B cell (primary cell): ENCODE data around the gene HERPUD1. TPM values are rescaled to one million over a fixed set of nuclear protein-coding genes. Genes with fewer than 3 reads are reported as not detected.

Experiments
- ATAC-seq: fragments of 200-7000 bp; cut with Tn5 transposase; one replicate; pipeline ENCODE4 v1.10.0; 2021; ENCODE audit warnings: low read depth, mild to moderate bottlenecking, moderate number of reproducible peaks, moderate library complexity
- CTCF ChIA-PET: fragments of 350-600 bp; sonication (Branson Sonifier 250); formaldehyde crosslinking; loops from one replicate; lab custom pipeline; 2021; ENCODE audit warnings: antibody characterized with exemption, inconsistent platforms; lab: Charles Lee
- POLR2A ChIA-PET: fragments of 350-600 bp; sonication (Branson Sonifier 250); formaldehyde crosslinking; loops from one replicate; lab custom pipeline; 2021; ENCODE audit warnings: antibody characterized with exemption; lab: Charles Lee
- DNase-seq: peaks from one replicate; pipeline ENCODE4 v3.0.0; 2013
- H2AFZ ChIP-seq: 2 replicates; pipeline ENCODE4 v1.6.1; 2012; ENCODE audit warnings: mild to moderate bottlenecking, low read depth, low read length; ENCODE audit not compliant: insufficient read depth, poor library complexity, severe bottlenecking
- H3K27ac ChIP-seq, 2 donors: 1 replicate in 1 of 2; 2 replicates in 1 of 2; pipeline ENCODE4 v1.5.1; 2012 to 2013; ENCODE audit warnings: low read length in 2 of 2, mild to moderate bottlenecking in 2 of 2, moderate library complexity in 1 of 2
- H3K27me3 ChIP-seq, 4 experiments: fragments of 200-600 bp in 1 of 4; sonication (generic) in 1 of 4; replicated peaks in 1 of 4; 1 replicate in 2 of 4; 2 replicates in 2 of 4; pipeline versions ENCODE4 v1.6.1 to v1.7.0; 2013 to 2016; ENCODE audit warnings: low read length in 3 of 4, mild to moderate bottlenecking in 2 of 4, mixed read lengths in 1 of 4, moderate library complexity in 1 of 4; ENCODE audit not compliant: insufficient read depth in 4 of 4, control insufficient read depth in 3 of 4; ENCODE audit errors: control extremely low read depth in 1 of 4
- H3K36me3 ChIP-seq, 2 experiments: replicated peaks in 1 of 2; 1 replicate in 1 of 2; 2 replicates in 1 of 2; pipeline versions ENCODE4 v1.6.1 to v1.7.1; 2013; ENCODE audit warnings: low read length in 1 of 2; ENCODE audit not compliant: insufficient read depth in 2 of 2, control insufficient read depth in 1 of 2; ENCODE audit errors: control extremely low read depth in 1 of 2, extremely low read depth in 1 of 2
- H3K4me1 ChIP-seq, 2 donors: fragments of 200-600 bp in 1 of 2; sonication (generic) in 1 of 2; 1 replicate in 1 of 2; 2 replicates in 1 of 2; pipeline versions ENCODE4 v1.5.1 to v1.6.1; 2013 to 2017; ENCODE audit warnings: low read length in 2 of 2; ENCODE audit not compliant: control insufficient read depth in 2 of 2, insufficient read depth in 2 of 2
- H3K4me2 ChIP-seq: replicated peaks from 2 replicates; pipeline ENCODE3; 2012; ENCODE audit warnings: mild to moderate bottlenecking, low read depth, low read length; ENCODE audit not compliant: poor library complexity, severe bottlenecking
- H3K4me3 ChIP-seq, 5 experiments: fragments of 200-600 bp in 1 of 5; sonication (generic) in 1 of 5; 1 replicate in 3 of 5; 2 replicates in 2 of 5; pipeline versions ENCODE4 v1.5.1 to v1.7.0; 2011 to 2016; ENCODE audit warnings: low read length in 4 of 5, mild to moderate bottlenecking in 4 of 5, low read depth in 2 of 5, control low read depth in 1 of 5, moderate library complexity in 1 of 5; ENCODE audit not compliant: insufficient read depth in 1 of 5; ENCODE audit errors: control extremely low read depth in 1 of 5, extremely low read depth in 1 of 5
- H3K79me2 ChIP-seq: fragments of 200-600 bp; sonication (generic); one replicate; pipeline ENCODE4 v1.6.0; 2016; ENCODE audit warnings: low read length; ENCODE audit not compliant: control insufficient read depth, insufficient read depth
- H3K9ac ChIP-seq: fragments of 200-600 bp; sonication (generic); 2 replicates; pipeline ENCODE4 v1.6.1; 2017; ENCODE audit warnings: mild to moderate bottlenecking, low read length, moderate library complexity
- H3K9me3 ChIP-seq, 3 donors: one replicate each; pipeline versions ENCODE4 v1.6.1 to v1.7.1; 2013; ENCODE audit warnings: low read length in 2 of 3; ENCODE audit not compliant: control insufficient read depth in 2 of 3, insufficient read depth in 1 of 3; ENCODE audit errors: control extremely low read depth in 1 of 3
- H4K20me1 ChIP-seq: 2 replicates; pipeline ENCODE4 v1.6.0; 2012; ENCODE audit warnings: mild to moderate bottlenecking, low read length; ENCODE audit not compliant: insufficient read depth, control insufficient read depth, poor library complexity, severe bottlenecking
- H3K27ac Mint-ChIP-seq: one replicate; pipeline ENCODE4 v1.8.0; 2021; ENCODE audit warnings: mixed read lengths
- H3K27me3 Mint-ChIP-seq: one replicate; pipeline ENCODE4 v1.8.0; 2021; ENCODE audit warnings: mixed read lengths
- H3K4me1 Mint-ChIP-seq: one replicate; pipeline ENCODE4 v1.8.0; 2021; ENCODE audit warnings: mixed read lengths
- H3K4me3 Mint-ChIP-seq: one replicate; pipeline ENCODE4 v1.8.0; 2021; ENCODE audit warnings: mixed read lengths
- H3K9me3 Mint-ChIP-seq: one replicate; pipeline ENCODE4 v1.8.0; 2022; ENCODE audit warnings: mixed read lengths; ENCODE audit not compliant: insufficient read depth
- EZH2 ChIP-seq: IDR thresholded peaks from 2 replicates; pipeline ENCODE4 v1.6.1; 2012; ENCODE audit warnings: borderline replicate concordance, low read depth, mild to moderate bottlenecking, moderate library complexity, low read length; ENCODE audit not compliant: insufficient read depth, poor library complexity, severe bottlenecking
- WGBS: methylation state at CpG from one replicate; pipeline ENCODE4 v1.1.5; 2013; ENCODE audit warnings: missing lambda C conversion rate; ENCODE audit not compliant: insufficient coverage; 5-methylcytosine and 5-hydroxymethylcytosine counted together
- intact Hi-C: fragments of 100-400 bp; cut with micrococcal nuclease; formaldehyde crosslinking; loops from one replicate; pipeline ENCODE4 v1.10.0; 2022
- polyA plus RNA-seq: library from polyadenylated mRNA; depleted of rRNA; stranded (reverse); fragments of >200 nt; gene quantifications from 2 replicates; pipeline ENCODE4 v1.2.3, GENCODE V29; 2012
- total RNA-seq, 2 donors: library from RNA; stranded (reverse); fragments of 120-200 nt in 1 of 2; gene quantifications; 1 replicate in 1 of 2; 2 replicates in 1 of 2; pipeline versions ENCODE4 v1.2.3 to v1.2.4, GENCODE V29; 2013 to 2022
- TF ChIP-seq, protein P1 (sequence below): fragments of 200-600 bp; IDR thresholded peaks from one replicate; pipeline ENCODE4 v1.8.0; 2022; ENCODE audit warnings: antibody characterized with exemption, mild to moderate bottlenecking

HERPUD1 gene
- total and polyA plus RNA-seq, 2 donors (not counting 1 experiment from before 2014, with no cell fraction given) = 273 to 1,041 TPM

DNA sequence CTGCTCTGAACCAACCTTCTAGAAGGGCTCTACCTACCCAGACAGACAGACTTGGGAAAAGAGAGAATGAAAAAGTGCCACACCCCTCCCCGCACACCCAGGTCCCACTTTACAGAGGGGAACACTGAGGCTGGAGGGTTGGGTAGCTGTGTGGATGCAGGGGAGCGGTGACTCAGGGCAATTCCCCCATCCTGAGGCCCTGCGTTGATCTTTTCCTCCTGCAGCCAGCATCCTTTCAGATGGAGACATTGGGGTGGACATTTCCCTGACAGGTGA, 39.8 kb downstream of the HERPUD1 start:
- no peaks in the 10 kb centered on the region for H4K20me1 ChIP-seq
- no peaks in the 10 kb centered on the region for H3K36me3 ChIP-seq
- peak overlapping the region; percentile 23 for H2AFZ ChIP-seq
- peak overlapping the region; percentile 82 for H3K4me3 Mint-ChIP-seq
- H3K4me1 Mint-ChIP-seq = peaks cover 63% of the 10 kb centered on the region
- WGBS = 58% methylated on average over 2 of the region's 3 CpGs
- ChIA-PET POLR2A (interaction anchor here (0.6 to 3.5 kb wide), 8 partner anchors 9 to 426 kb away, joined by 3 to 18 read pairs (median 4); partner anchors contain the start of gene NLRC5), CTCF (interaction anchor here (1.1 to 7.0 kb wide), 9 partner anchors 10 to 112 kb away, joined by 3 to 65 read pairs (median 8); partner anchors contain the start of gene NLRC5)
- H3K9ac ChIP-seq = peak overlapping the region; percentile 27
- TF ChIP-seq, protein P1, sequence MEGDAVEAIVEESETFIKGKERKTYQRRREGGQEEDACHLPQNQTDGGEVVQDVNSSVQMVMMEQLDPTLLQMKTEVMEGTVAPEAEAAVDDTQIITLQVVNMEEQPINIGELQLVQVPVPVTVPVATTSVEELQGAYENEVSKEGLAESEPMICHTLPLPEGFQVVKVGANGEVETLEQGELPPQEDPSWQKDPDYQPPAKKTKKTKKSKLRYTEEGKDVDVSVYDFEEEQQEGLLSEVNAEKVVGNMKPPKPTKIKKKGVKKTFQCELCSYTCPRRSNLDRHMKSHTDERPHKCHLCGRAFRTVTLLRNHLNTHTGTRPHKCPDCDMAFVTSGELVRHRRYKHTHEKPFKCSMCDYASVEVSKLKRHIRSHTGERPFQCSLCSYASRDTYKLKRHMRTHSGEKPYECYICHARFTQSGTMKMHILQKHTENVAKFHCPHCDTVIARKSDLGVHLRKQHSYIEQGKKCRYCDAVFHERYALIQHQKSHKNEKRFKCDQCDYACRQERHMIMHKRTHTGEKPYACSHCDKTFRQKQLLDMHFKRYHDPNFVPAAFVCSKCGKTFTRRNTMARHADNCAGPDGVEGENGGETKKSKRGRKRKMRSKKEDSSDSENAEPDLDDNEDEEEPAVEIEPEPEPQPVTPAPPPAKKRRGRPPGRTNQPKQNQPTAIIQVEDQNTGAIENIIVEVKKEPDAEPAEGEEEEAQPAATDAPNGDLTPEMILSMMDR = no peak
- no peak for TF ChIP-seq EZH2
- no peaks in the 10 kb centered on the region for H3K27me3 ChIP-seq
- H3K27ac ChIP-seq = peak overlapping the region; percentile 23 to 38
- H3K4me2 ChIP-seq = peak overlapping the region; percentile 56
- peaks cover 55 to 60% of the 10 kb centered on the region in 2 donors for H3K4me1 ChIP-seq
- intact Hi-C loops = loop anchor here (1.0 kb wide), 3 partner anchors 10 to 74 kb away; partner anchors contain the start of gene NLRC5
- ATAC-seq = no peak
- H3K27me3 Mint-ChIP-seq = no peaks in the 10 kb centered on the region
- no peaks in the 10 kb centered on the region for H3K9me3 Mint-ChIP-seq
- DNase-seq = no peak
- no peaks in the 10 kb centered on the region for H3K9me3 ChIP-seq
- H3K27ac Mint-ChIP-seq = peak overlapping the region; percentile 97
- no peak overlapping the region for H3K4me3 ChIP-seq
- no peaks in the 10 kb centered on the region for H3K79me2 ChIP-seq

DNA sequence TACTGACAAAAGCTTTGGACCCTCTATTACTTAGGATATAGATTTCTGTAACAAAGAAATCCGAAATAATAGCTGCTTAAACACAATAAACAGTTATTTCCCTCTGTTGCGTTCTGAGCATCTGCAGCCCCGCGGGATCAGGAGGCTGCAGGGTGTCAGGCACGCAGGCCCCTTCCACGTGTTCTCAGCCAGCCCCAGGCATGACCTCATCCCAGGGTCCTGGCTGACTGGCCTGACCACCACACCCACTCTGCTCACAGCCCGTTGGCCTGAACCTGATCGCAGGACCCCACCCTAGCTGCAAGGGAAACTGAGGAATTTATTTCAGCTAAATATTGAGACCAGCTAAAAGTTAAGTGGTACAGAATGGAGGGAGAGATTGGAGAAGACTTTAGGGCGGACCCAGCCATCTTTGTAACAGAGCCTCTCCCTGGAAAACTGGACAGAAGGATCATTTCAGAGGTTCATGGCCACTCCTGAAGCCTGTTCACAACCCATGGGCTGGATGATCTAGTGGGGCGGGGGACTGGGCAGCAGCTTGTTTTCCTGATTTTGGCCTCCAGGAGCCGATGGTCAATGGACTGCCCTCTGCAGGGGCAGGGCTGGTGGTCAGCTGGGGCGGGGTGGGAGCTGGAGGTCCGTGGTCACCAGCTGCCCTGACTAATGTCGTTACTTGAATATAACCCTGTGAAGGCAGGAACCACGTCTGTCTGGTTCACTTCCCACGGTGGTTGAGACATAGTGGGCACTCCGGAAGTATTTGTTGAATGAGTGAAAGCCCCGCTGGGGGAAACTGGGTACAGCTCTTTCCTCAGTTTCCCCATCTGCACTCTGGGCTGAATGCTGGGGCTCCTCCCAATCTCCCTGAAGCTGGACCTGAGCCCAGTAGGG, 40.7 kb downstream of the HERPUD1 start:
- TF ChIP-seq, protein P1 = no peak
- TF ChIP-seq EZH2 = no peak
- Histone ChIP-seq H3K9me3 (no peaks in the 10 kb centered on the region), H4K20me1 (no peaks in the 10 kb centered on the region), H3K9ac (no peak overlapping the region), H3K4me1 (peaks cover 55 to 60% of the 10 kb centered on the region in 2 donors), H2AFZ (no peak overlapping the region), H3K27ac (peak overlapping the region in 1 of 2 donors; percentile 57), H3K4me3 (no peak overlapping the region), H3K27me3 (no peaks in the 10 kb centered on the region), H3K36me3 (no peaks in the 10 kb centered on the region), H3K4me2 (peak overlapping the region; percentile 56), H3K79me2 (no peaks in the 10 kb centered on the region)
- peak overlapping the region; percentile 54 for H3K4me3 Mint-ChIP-seq
- POLR2A ChIA-PET = interaction anchor here (0.6 to 3.5 kb wide), 8 partner anchors 8 to 427 kb away, joined by 3 to 18 read pairs (median 4); partner anchors contain the start of gene NLRC5
- H3K27ac Mint-ChIP-seq = peak overlapping the region; percentile 88
- no peaks in the 10 kb centered on the region for H3K27me3 Mint-ChIP-seq
- H3K9me3 Mint-ChIP-seq = no peaks in the 10 kb centered on the region
- CTCF ChIA-PET = interaction anchor here (1.0 to 7.0 kb wide), 10 partner anchors 8 to 111 kb away, joined by 3 to 65 read pairs (median 6); partner anchors contain the start of gene NLRC5
- intact Hi-C loops = no loop called here
- DNase-seq = no peak
- 68% methylated on average over 14 of the region's 18 CpGs for WGBS
- peaks cover 66% of the 10 kb centered on the region for H3K4me1 Mint-ChIP-seq
- ATAC-seq = no peak
